Stimulated activated naive CD4-positive, alpha-beta T cell (primary cell): ENCODE data around the gene HCAR2.
"Not testable (repeated sequence)": the region's sequence is repeated elsewhere in the genome, so short reads cannot be mapped to it uniquely, and the experiment has no call there.

Experiments used
- DNase-seq, 6 experiments: peaks; one replicate each; lab custom pipeline; 2025; lab: John Stamatoyannopoulos, UW

HCAR2 gene

DNA sequence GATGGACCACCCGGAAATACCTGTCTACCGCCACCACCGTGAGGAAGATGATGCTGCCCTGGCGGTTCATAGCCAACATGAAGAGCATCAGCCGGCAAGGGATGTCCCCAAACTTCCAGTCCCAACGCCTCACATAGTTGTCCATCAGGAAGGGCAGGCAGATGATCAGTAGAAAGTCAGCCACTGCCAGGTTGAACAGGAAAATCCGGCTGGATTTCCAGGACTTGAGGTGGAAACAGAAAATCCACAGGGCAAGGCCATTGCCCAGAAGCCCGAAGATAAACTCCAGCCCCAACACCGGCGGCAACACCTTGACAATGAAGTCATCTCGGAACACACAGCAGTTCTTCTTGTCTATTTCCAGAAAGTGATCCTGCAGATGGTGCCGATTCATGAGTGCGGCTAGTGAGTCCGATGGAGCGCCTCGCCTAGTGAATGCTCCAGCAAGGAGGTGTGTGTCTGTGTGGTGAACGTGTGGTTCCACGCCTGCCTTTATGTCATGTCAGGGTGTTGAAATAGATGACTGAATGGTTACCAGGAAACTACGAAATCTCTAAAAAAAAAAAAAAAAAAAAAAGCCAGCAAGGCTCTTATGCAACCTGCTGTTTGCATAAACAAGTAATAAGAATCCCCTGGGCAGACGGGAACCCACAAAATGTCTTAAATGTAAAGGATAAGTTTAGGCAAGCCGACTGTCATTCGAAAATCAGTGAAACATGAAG lies at the start of gene HCAR2:
HCAR2 (minus strand) TSS at position 468 of the 722 bp plus-strand sequence; CDS start at position 394, 74 bp downstream.
- not testable (repeated sequence) for DNase-seq

DNA sequence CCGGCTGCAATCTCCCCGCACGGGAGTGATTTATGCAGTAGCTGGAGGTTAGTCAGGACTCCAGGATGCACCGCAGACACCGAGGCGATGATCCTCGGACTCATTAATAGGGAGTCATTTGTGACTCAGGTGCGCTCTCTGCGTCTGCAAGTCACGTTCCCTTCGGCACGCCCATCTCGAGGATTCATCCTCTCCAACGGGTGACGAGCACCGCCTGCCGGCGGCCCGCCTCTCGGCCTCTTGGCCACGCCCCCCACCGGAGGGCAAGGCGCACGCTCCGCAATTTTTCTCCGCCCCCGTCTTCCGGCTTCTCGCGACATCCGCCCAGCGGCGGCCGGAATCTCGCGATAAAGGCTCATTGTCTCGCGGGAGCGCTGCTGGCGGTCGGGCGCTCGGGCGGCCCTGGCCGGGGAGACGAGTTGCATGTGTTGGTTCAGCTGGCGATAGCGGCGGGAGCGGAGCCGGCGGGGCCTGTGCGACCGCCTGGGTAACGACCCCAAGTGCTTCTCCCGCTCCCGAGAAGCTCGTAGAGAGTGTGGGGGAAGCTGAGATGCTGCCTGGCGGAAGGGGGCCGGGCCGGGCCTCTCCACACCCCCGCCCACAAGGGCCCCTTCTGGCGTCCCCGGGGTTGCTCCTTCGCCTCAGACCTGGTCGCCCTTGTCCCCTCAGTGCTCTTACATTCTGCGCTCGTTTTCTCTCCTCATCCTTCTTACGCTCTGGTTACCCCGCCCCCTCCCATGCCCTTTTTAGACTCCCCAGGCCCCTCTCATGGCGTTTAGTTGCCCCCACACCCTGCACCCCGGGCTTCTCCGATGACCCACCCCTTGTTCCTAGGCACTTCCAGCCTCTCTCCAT lies 49.5 kb upstream of the HCAR2 start, which contains the start of gene DENR:
DENR (plus strand) TSS at position 361 of the 855 bp plus-strand sequence. CDS start 878 bp downstream, outside the sequence.
- DNase-seq: peak; percentile 98 to 99 (median 98)

DNA sequence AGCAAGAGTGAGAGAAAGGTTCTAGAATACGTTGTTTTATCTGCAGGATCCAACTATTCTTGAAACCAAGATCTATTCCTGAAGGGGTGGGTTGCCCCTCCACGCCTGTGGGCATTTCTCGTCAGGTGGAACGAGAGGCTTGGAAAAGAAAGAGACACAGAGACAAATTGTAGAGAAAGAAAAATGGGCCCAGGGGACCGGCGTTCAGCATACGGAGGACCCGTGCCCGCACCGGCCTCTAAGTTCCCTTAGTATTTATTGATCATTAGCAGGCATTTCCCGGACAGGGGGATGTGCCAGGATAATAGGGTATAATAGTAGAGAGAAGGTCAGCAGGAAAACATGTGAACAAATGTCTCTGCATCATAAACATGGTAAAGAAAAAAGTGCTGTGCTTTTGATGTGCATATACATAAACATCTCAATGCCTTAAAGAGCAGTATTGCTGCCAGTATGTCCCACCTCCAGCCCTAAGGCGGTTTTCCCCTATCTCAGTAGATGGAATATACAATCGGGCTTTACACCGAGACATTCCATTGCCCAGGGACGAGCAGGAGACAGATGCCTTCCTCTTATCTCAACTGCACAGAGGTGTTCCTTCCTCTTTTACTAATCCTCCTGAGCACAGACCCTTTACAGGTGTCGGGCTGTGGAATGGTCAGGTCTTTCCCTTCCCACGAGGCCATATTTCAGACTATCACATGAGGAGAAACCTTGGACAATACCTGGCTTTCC lies 47.8 kb upstream of the HCAR2 start:
- DNase-seq: not testable (repeated sequence)

DNA sequence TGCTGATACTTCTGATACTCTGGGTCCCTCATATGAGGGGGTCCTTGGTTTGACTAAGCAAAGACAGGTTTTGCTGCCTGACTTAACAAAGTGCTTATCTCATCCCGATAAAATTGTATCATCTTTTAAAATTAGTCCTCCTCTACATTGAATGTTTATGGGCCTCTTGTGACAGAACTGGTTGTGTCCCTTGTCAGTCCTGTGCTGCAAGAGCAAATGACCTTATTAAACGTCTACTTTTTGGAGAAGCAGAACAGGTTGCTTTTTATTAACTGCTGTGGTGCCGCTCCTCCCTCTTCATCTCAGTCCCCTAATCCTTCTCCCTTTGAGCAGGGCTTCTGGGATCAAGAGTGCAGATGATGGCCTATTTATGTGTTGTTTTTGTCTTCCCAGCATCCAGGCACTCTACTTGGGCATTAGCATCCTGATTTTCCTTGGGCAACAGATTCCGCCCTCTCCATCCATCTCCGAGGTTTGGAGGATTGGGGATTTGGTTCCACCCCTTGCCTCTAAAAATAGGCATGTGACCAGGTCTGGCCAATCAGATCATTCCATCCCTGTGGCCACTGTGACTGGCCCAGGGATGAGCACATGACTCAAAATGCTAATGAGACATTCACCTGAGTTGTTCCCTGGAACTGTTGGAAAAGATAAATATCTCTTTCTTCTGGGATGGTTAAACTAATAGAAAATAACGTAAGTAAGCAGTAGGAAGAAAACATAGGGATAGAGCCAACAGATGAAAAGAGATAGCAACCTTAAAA lies 46.6 kb upstream of the HCAR2 start:
- no peak for DNase-seq

DNA sequence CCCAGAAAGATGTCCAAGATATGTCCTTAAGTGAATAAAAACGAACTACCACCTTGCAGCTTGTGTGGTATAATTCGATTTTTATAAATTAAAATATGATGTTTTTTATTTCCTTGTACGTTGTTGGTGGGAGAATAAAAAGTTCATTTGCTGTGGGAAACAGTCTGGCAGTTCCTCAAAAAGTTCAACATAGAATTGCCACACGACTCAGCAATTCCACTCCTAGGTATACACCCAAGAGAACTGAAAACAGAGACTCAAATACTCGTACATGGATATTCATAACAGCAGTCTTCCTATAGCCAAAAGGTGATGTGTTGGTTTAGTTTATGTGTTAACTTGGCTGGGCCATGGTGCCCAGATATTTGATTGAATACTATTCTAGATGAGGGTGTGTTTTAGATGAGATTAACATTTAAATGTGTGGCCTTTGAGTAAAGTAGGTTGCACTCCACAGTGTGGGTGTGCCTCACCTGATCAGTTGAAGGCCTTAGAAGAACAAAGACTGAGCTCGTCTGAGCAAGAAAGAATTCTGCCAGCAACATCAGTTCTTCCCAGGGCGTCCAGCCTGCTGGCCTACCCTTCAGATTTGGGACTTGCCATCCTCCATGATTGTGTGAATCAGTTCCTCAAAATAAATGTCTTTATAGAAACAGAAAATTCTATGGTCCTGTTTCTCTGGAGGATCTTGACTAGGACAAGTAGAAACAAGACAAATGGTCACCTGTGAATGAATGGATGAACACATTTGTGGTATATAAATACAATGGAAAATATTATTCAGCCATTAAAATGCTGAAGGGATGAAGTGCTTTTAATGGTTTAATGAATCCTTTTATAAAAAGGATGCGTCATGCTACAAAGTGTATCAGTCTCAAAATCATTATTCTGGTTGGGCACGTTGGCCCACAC lies 44.3 kb upstream of the HCAR2 start:
- no peak for DNase-seq

DNA sequence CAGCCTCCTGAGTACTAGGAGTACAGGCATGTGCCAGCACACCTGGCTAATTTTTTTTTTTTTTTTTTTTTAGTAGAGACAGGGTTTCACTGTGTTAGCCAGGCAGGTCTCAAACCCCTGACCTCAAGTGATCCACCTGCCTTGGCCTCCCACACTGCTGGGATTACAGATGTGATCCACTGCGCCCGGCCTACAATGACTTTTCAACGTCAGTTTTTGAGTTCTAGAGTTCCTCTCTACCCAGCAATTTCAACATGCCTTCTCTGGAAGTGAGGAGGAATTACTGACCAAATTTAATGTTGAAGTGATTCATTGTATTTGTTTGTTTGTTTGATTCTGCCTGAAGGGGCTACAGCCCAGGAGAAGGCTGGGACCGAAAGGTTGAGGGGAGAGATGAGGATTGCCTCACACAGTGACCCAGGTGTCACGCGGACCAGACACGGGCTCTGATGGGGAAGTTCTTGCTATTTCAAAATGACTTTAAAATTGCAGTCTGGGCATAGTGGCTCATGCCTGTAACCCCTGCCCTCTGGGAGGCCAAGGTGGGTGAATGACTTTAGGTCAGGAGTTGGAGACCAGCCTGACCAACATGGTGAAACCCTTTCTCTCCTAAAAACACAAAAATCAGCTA lies 40.9 kb upstream of the HCAR2 start:
- no peak for DNase-seq

DNA sequence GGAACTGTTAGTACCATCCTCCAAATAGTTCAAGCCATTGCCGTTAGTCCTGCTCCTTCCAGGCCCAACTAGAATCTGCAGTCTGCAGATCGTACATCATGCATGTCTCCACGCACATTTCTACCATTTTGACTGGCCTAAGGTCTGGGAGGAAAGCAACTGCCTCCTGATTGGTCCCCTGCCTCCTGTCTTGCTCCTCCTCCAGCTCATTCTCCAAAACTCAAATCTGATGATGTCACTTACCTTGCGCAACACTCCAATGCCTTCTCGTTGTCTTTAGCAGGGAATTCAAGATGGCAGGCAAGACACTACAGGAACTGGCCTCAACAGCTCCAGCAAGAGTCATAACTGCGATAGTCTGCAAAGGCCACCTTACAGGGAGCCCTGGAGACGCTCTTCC lies 37.2 kb upstream of the HCAR2 start:
- no peak for DNase-seq

DNA sequence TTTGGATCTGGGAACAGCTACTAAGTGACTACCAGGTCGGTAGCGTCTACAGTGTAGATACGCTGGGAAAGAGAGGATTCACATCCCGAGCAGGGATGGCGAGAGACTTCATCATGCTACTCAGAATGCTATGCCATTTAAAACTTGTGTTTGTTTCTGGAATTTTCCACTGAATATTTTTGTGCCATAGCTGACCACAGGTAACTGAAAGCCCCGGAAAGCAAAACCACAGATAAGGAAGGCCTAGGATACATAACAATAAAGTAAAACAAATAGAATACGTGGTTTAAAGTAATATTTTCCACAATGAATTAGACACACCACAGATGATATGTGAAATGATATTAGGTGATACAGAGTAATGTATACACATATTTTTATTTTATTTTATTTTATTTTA lies 35.4 kb upstream of the HCAR2 start:
- DNase-seq: no peak

DNA sequence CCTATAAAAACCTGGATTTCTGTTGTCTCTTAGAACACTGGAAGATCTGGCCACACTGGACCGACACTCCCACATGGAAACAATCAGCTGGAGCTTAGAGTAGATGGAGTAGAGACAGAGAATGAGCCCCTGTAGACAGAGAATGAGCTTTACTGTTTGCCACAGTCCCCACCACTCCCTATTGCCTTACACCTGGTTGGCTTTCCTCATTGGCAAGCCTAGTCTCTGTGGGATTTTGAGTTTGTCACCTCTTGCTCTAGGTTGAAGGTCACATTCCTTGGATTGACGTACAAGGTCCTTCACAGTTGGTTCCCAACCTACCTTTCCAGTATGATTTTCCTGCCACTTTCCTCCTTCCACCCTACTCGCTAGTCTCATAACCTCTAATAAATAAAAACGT lies 29.5 kb upstream of the HCAR2 start:
- no peak for DNase-seq

DNA sequence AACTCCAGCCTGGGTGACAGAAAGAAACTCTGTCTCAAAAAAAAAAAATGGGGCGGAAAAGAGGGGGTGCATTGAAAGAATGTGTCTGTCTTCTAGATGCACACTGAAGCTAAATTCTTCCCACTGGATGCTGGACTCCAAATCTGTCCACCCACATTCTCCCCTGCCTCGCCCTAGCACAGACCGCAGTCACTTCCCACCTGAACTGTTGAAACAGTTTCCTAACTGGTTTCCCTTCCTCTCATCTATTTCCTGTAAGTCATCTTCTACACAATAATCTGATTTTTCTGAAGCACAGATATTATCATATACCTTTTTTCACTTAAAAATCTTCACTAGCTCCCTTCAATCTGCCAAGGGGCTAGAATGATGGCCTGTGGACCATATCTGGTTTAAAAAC lies 29.0 kb upstream of the HCAR2 start:
- DNase-seq: peak in 1 of 6 experiments; percentile 24

DNA sequence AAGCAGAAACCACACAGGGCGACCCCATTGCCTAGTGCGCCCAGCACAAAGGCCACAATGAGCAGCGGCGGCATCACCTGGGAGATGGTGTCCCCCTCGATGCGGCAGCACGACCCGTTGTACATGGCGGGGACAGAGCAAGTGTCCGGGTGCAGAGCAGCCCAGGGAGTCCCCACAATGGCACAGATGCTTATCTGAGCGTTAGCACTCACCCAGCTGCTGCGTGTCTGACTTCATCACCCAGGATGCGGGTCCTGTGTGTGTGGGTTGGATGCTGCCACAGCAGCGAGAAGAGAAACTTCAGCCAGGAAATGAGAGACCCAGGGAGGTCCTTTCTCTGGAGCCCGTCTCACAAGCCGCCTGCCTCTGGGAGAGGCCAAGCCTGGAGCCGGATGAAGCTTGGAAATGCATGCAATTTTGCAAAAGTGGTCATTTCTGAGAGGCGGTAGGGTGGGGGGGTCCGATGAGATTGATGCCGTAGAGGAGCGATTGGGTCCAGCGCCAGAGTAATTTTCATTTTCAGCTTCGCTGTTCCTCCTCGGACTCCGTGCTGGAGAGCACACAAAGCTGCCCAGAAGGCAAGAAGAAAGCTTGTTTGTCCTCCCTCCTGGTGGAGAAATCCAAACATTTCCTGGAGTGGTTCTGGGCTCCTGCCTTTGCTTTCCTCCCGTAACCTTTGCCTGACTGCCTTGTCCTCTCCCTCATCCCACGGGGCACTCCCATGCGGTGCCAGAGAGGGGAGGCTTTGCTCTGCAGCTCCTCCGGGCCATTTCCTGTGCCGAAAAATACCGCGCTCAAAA lies 27.3 kb upstream of the HCAR2 start, which contains the start of gene HCAR1:
HCAR1 (minus strand) TSS at position 630 of the 800 bp plus-strand sequence; CDS start at position 125, 505 bp downstream.
- peak in 3 of 6 experiments; percentile 29 to 42 (median 30) for DNase-seq

DNA sequence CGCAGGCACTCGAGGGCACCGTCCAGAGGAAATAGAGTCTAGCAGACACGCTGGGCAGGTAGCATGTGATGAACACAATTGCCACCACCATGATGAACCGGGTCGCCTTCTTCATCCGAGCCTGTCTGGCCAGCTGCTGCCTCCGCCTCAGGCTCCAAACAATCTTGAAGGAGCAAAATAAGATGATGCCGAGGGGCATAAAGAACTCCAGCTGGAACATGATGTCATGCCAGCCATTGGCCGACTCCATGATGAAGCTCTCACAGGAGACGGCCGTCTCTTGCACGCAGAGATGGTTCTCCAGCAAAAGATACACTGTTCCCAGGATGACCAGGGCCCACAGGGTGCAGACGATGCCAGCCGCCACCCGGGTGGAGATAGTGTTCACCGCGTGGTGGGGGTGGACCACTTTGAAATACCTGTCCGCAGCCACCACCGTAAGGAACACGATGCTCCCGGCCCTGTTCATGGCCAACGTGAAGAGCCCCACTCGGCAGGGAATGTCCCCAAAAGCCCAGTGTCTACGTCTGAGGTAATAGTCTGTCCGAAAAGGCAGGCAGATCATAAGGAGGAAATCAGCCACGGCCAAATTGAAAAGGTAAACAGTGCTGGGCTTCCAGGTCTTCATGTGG lies 26.5 kb upstream of the HCAR2 start:
- DNase-seq: no peak

DNA sequence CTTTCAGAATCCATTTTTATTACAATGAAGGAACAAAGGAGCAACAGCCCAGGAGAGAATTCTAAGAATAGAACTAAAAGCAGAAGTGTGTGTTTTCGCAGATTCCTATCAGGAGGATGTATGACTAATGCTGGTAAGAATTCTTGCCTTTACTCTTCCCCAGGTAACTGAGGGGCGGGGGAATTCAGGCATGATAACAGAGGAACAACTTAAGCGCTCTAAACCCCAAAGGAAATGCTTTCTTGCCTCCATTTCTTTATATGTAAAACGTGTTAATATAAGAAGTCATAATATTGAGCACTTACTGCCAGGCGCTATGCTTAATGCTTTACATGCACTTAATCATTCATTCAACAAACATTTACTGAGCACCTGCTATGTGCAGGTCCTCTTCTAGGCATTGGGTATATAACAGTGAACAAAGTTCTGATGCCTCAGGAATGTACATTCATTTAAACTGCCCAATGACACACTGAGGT lies 23.0 kb upstream of the HCAR2 start:
- DNase-seq: no peak

DNA sequence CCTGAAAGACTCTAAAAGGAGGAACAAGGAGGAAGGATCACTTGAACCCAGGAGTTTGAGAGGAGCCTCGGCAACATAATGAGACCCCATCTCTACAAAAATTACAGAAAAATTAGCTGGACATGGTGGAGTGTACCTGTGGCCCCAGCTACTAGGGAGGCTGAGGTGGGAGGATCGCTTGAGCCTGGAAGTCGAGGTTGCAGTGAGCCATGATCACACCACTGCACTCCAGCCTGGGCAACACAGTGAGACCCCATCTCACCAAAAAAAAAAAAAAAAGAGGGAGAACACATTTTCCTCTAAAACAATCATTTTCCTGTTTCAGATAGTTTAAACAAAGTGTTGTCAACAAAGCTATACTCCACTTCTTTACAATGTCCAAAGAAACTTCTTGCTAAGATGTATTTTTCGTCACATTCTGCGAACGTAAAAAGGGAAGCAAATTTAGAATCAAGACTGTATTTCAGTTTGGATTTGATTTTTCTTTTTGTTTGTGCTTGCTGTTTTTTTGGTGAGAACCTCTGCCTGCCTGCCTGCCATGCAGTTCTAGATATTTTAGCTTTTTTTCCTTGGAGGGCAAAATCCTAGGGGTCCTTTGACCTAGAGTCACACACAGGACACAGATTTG lies 22.4 kb upstream of the HCAR2 start:
- no peak for DNase-seq

DNA sequence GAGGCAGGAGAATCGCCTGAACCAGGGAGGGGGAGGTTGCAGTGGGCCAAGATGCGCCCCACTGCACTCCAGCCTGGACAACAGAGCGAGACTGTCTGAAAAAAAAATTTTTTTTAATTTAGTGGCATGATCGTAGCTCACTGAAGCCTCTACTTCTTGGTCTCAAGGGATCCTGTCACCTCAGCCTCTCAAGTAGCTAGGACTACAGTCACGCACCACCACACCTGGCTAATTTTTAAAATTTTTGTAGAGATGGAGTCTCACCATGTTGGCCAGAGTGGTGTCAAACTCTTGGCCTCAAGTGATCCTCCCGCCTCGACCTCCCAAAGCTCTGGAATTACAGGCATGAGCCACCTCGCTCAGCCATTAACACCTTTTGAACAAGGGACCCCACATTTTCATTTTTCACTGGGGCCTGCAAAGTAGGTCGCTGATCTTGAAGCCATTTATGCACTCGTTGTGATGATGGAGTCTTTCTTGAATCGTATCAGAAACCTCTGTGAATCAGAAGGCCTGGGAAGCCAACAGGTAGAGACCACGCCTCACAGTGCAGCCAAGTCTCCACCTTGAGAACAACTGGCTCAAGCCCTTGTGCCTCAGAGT lies 21.6 kb upstream of the HCAR2 start:
- DNase-seq: no peak

DNA sequence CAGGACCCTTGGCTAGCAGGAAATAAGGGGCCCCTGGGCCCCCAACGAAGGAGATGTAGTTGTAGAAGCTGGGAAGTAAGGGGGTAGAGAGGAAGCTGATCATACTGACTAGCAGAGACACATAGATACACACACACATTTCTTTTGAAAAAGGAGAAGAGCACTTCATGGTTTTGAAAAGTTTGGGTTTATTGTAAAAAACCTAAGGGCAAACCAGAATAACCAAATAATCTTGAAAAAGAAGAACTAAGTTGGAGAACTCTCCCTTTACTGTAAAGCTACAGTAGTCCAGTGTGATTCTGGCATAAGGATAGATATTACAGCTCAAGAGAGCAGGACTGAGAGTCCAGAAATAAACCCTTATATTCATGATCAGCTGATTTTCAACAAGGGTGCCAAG lies 19.2 kb upstream of the HCAR2 start:
- no peak for DNase-seq

DNA sequence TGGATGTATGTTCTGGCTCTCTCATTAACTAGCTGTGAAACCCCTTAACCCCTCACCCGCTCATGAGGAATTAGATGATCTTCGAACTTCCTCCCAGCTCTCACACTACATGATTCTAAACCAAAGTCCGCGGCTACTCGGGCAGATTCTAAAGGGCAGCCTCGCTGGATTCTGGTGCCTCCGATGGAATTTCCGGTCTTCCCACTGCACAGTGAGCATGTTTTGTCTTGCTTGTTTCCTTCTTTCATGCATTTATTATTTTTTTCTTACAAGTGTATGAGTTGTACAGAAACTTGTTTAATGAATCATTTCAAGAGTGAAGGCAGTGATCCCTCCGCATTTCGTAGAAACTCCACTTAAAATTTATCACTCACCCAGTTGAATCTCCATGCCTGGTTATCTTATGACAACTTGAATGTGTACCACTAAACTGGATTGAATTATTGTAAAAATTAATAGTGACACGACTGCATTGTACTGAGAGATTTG lies 17.9 kb upstream of the HCAR2 start:
- no peak for DNase-seq
